Measurements from ENCODE around the gene HS6ST2.
"Not testable (repeated sequence)": the region's sequence is repeated elsewhere in the genome, so short reads cannot be mapped to it uniquely, and the experiment has no call there.

The HS6ST2 gene

DNA sequence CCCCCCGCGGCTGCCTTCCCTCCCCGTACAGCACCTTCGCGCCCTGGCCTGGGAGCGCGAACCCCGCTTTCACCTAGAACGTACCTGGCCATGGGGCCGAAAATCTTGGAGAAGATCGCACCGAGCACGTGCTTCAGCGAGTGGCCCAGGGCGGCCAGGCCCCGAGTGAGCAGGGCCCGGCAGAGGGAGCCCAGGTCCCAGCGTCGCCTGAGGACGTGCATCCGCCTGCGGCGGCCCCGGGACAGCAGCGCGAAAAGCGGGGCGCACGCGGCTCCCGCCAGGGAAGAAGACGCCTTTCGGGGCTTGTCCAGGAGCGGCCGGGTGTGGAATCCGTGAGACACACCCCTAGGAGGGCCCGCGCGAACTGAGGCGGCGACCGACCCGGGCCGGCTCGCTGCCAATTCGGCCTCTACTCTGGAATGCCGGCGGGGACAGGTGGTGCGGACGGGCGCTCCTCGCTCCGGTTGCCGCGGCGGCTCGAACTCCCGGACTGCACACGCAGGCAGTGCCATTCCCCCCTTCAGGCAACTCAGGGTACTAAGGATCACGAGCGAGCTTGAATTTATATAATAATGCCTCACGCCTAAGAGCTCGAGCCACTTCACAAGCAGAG is at the start of gene HS6ST2:
TSS of gene HS6ST2 (minus strand) at position 539 of the 613 bp plus-strand sequence.
- DNase-seq, result no peak

DNA sequence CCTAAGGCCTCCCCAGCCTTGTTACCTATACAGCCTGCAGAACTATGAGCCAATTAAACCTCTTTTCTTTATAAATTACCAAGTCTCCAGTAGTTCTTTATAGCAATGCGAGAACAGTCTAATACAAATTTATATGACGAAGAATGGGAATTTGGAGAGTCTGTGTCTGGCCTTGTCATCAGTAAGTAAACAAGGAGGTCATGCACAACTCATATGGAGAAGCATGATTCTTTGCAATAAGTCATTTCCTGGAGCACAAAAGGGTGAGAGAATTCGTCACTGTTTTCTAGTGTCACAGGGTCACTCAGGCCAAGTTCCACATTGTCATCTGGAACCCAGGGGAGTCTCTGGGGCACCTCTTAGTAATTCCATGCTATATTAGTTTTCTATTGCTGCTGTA is 49.0 kb upstream of the HS6ST2 start:
- DNase-seq, result no peak

DNA sequence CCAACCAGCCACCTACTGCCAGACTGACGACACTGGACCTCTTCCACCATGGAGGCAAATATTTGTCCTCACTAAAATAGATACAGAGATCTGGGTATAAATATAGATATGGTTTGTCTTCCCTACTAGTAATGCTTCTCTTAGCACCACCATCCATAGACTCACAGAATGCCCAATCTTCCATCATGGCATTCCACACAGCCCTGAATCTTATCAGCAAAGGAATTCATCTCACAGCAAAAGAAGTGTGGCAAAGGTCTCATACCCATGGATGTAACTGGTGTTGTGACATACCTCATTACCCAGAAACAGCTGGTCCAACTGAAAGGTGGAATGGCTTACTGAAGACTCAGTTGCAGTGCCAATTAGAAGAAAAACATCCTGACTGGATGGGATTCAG is 47.2 kb upstream of the HS6ST2 start:
- DNase-seq, result no peak

GRCh38 chrX:133005042-133005441 is 46.6 kb upstream of the HS6ST2 start:
- no peak for DNase-seq

- DNase-seq, result no peak
Measured at GRCh38 chrX:132999209-132999608, 40.8 kb upstream of the HS6ST2 start.

DNA sequence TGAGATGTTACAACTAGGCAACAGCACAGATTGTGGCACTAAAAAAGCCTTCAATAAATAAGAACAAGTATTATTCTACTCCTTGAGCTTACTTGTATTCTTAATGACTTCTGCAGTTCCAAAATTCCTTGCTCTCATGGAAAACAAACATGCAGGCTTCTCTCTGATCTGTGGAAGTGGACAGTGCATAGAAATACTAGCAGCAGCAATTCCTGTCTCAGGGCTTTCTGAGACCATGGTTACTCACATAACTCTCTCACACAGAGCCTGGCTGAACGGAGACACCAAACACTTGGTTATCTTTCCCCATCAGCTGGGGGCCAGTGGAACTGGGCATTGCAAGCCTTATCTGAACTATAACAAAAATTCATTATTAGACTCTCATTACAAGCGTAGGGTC is 32.4 kb upstream of the HS6ST2 start:
- no peak for DNase-seq

GRCh38 chrX:132986556-132986955 is 28.1 kb upstream of the HS6ST2 start:
- no peak for DNase-seq

DNA sequence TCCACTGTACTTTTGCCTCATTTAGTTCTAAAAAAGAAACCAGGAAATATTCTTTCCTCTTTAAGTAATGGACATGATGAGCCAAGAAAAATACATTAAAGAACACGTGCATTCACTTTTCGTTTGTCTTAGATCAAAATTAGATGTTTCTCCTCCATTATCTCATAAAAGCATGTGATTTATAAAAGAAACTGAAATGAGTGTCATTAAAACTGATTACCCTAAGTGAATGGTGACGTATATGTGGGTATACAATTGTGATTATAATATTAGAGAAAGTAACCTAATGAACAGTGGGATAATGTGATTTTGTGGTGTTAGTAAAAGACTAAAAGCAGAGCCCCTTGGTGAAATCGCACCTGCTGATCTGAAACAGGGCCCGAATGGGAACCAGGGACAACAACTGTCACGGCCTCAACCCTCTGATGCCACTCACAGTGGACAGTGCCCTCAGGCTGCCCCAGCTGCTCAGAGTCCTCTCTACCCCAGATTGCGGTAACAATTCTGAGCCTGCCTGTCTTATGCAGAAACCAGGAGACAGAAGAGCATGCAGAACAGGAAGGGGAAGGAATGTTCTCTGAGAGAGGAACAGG is 25.7 kb upstream of the HS6ST2 start:
- DNase-seq, result no peak

DNA sequence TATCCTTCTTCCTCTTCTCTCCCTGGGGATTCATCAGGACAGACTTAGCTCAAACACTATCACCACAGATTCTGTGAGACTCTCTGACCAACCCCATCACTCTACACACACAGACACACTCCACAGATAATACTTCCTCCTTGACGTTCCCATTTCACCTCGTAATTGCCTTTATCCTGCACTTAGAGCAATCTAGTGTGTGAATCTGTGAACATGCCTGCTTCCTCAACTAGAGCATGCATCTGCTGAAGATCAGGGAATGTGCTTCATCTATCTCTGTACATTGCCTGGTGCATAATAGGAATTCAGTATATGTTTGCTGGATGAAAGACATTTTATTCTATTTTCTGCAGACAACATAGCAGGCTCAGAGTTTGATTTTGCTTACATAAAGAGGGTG is 25.1 kb upstream of the HS6ST2 start:
- DNase-seq, result no peak

GRCh38 chrX:132980035-132980434 is 21.6 kb upstream of the HS6ST2 start:
- not testable (repeated sequence) for DNase-seq

DNA sequence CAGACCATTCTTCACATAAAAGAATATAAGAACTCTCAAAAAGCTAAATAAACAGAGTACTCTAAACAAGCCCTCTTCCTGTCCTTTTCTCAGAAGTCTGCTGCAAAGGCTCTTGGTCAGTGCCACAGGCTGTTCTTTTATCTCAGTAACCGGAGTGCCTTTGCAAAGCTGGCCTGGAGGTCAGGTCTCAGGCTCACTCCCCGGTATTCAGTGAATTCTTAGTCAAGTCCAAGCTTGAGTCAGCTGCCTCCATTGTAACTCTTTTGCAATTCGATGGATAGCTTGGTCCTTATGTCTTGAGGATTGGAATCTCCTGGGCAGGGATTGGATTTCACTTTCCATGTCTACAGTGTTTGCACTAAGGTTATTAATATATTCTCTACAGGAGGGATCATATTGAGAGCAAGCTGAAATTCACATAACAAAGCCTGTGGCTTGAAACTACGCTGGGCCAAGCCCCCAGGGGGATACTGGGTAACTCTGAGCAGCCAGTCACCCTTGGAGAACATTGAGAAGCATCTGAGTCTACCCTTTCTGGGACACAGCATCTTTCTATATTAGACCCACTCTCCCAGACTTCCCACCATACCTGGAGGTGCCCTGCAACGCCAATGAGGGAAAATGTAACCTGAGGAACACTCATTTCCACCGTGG is 10.0 kb upstream of the HS6ST2 start:
- DNase-seq, result no peak

DNA sequence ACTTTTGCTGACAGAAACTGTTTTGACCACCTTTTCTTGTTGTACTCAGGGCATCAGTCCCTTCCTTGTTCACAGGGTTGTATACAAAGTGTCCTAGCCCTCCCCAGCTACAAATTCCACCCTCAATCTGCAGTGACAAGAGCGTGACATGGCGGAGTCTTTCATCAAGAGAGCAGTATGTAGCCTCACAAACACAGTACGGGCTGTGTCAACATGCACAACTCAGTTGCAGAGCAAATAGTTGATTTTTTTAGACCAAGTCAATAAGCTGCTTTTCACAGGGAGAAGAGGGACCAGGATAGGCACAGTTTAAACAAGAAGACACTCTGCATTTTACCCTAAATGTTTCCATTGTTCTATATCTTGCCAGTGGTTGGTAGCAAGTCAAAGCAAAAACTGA is 8.6 kb upstream of the HS6ST2 start:
- no peak for DNase-seq

DNA sequence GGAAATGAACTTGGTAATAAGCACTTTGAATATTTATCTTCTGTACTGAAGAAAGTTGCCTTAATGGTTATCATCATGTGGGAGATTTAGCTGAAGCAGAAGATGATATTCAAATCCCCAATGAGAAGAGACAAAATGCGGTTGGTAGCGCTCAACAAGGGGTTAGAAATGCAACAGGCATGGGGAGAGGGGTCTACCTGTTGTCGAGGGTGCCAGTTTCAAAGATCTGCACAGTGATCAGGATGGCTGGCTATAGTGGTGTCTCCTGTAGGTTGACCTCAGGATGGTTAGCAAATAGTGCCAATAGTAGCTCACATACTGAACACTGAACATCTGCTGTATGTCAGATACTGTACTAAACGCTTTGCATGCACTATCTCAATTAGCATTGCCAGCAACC is 7.0 kb upstream of the HS6ST2 start:
- no peak for DNase-seq

GRCh38 chrX:132961511-132961910 is 3.1 kb upstream of the HS6ST2 start:
- no peak for DNase-seq

DNA sequence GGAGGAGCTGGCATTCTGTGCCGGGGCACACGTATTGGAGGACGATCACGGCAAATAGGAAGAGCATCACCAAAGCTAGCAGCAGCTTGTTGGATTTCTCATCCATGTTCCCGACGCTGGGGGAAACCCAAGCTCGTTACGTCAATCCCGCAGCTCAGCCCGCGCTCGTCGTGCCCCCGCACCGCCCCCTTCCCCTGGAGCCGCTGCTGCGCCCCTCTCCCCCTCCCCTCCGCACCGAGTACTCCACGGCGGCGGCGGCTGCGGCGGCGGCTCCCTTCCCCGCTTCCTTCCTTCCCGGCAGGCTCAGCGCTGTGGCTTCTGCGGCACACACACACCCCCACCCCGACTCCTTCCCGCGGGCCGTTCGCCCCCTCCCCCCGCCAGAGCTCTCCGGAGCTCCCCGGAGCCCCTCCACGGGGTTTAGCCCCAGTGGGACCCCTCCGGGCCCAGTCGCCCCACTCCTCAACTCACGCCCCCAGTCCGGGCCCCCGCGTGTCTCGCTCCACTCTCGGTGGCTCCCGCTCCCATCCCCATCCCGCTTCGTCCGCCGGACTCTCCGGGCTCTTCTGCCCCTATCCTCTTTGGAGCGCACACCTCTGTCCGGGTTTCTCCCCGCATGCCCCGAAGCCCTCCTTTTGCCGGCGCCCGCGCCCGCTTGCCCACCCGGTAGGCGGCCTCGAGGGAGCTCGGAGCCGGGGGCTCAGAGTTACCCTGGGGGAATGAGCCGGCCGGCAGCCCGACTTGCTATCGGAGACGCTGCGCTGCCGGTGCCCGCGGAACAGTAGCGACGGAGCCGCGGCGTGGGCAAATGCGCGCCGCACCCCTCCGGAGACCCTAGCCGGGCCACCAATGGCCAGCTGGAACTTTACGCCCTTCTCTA is 978 bp downstream of the HS6ST2 start:
- no peak for DNase-seq

DNA sequence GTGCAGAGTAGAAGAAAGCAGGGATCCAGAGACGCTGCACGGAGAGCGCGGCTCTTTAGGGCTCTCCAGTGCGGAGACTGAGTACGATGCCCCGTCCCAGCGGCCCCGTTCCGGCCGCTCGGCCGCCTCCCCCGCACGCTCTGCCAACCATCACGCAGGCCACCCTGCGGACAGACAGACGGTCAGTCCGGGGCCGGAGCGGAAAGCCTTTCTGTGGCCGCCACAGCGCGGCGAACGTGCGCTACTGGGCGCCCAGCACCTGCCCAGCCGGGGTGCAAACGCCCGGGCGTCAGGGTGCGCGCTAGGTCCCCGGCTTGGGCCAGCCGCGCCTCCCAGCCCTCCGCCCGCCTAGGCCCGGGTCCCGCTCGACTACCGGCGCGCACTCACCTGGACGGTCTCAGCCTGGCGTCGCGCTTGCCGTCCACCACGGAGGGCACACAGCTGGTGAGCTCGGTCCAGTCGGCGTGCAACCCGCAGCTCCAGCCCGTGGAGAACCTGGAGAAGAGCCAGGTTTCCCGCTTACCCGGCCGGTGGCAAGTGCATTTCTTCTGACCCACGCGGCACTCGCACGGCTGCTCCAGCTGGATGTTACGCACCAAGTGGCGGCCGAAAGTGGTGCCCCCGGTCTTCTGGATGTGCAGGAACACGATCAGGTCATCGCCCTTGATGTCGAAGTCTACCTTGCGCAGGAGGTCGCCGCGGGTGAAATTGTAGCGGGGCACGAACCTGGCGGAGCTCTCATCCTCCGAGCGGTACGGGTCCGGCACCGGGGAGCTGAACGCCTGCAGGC is 1.8 kb downstream of the HS6ST2 start:
- no peak for DNase-seq

- no peak for DNase-seq
Measured at GRCh38 chrX:132955690-132956089, 2.7 kb downstream of the HS6ST2 start.

- no peak for DNase-seq
Measured at GRCh38 chrX:132954323-132954722, 4.1 kb downstream of the HS6ST2 start.

- DNase-seq, result no peak
Measured at GRCh38 chrX:132953354-132953753, 5.1 kb downstream of the HS6ST2 start.

DNA sequence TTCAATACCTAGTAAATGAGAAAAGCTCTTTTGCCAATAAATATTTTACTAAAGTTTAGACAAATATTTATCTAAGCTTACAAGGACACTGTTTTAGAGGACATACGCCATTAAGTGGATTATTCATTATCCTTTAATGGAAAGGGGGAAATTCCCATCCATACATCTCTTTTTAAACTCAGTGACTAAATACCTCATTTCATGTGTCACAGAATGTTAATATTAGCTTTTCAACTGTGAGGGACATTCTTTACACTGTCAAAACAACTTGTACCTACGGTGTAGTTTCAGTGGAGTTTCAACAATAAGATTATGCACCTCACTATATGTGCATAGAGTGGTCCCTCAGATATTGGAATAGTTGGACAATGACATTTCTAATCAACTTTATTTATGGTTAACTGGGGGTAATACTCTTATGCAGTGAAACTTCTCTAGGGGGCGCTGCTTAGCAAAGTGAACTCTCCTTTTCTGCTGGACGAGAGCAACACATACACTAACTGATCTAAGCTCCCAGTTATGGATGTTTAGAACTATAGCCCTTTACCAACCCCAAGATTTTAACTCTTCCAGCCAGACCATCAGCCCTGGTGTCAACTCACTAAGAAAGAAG is 9.7 kb downstream of the HS6ST2 start:
- no peak for DNase-seq

GRCh38 chrX:132945055-132945599 is 13.3 kb downstream of the HS6ST2 start:
- DNase-seq, result not testable (repeated sequence)

DNA sequence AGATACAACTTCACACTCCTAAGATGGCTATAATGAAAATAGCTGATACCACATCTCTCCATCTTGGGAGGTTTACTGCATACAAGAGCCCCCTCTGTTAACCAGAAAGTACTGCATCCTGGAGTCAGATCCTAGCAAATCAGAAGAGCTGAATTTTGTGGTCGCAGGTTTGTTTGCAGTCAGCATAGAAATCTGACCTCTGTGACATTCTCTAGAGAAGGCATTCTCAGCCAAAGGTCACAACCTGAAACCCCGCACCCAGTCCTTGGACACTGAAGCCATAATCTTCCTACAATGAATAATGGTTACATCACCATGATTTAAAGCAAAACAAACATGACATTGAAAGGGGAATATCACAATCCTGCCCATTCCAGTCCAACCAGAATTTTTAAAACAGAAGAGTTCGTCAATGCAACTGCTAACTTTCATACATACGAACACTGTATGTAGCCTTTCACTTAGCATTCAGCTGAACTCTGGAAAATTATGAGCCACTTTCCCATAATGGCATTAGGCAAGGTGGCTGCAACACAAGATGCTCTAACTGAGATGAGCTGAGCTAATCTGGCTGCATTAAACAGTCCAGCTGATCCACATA is 17.6 kb downstream of the HS6ST2 start:
- DNase-seq, result no peak

All from SHP77 treated with DMSO at 0.1 percent for 48 hours (cell line).